NAMALWA (cell line): ENCODE data around the gene OTULINL.

Source experiments
- DNase-seq: peaks from one replicate; pipeline ENCODE4 v3.0.0-alpha.2; 2015; ENCODE audit warnings: low spot score

Gene OTULINL

GRCh38 chr5:14600846-14601245 is 19.3 kb downstream of the OTULINL start:
- no peak for DNase-seq

- no peak for DNase-seq
Observed at GRCh38 chr5:14603141-14603540, 21.5 kb downstream of the OTULINL start.

GRCh38 chr5:14607104-14607503 is 25.5 kb downstream of the OTULINL start:
- DNase-seq, result no peak

- DNase-seq, result no peak
Observed at GRCh38 chr5:14608169-14608568, 26.6 kb downstream of the OTULINL start.

GRCh38 chr5:14611737-14612136 is 30.1 kb downstream of the OTULINL start:
- no peak for DNase-seq

GRCh38 chr5:14614490-14614889 is 32.9 kb downstream of the OTULINL start:
- DNase-seq, result no peak

GRCh38 chr5:14615365-14615764 is 33.8 kb downstream of the OTULINL start:
- DNase-seq, result no peak

GRCh38 chr5:14617441-14617840 is 35.8 kb downstream of the OTULINL start:
- DNase-seq, result no peak

- no peak for DNase-seq
Observed at GRCh38 chr5:14627270-14627669, 45.7 kb downstream of the OTULINL start.

- peak; percentile 67 for DNase-seq
Observed at GRCh38 chr5:14628346-14628745, 46.8 kb downstream of the OTULINL start.

- no peak for DNase-seq
Observed at GRCh38 chr5:14630671-14631070, 49.1 kb downstream of the OTULINL start.

GRCh38 chr5:14635656-14636055 is 54.1 kb downstream of the OTULINL start:
- no peak for DNase-seq

- no peak for DNase-seq
Observed at GRCh38 chr5:14640765-14641164, 59.2 kb downstream of the OTULINL start.

GRCh38 chr5:14644623-14645237 is 63.1 kb downstream of the OTULINL start:
- DNase-seq, result no peak

- no peak for DNase-seq
Observed at GRCh38 chr5:14650052-14650451, 68.5 kb downstream of the OTULINL start.

GRCh38 chr5:14655146-14655741 is 73.7 kb downstream of the OTULINL start:
- DNase-seq, result no peak

GRCh38 chr5:14656898-14657297 is 75.3 kb downstream of the OTULINL start:
- no peak for DNase-seq

- no peak for DNase-seq
Observed at GRCh38 chr5:14659821-14660607, 78.4 kb downstream of the OTULINL start.

- no peak for DNase-seq
Observed at GRCh38 chr5:14660833-14661232, 79.2 kb downstream of the OTULINL start.
